ENCODE measurements around the gene FOLR1.

Gene FOLR1

GRCh38 chr11:72244060-72244360 lies 52.1 kb downstream of the FOLR1 start, which contains the start of gene PHOX2A:
PHOX2A (minus strand) TSS chr11:72244176; CDS start chr11:72244004, 172 bp downstream.
- Histone ChIP-seq H3K27ac (no peak within 1 kb of the TSS), H3K4me3 (peak within 1 kb of the TSS; percentile 54)
- no peak for DNase-seq (ENCODE audit: low spot score)
- no peak for TF ChIP-seq CTCF (IDR thresholded peaks at IDR 0.05)

GRCh38 chr11:72244361-72245262 lies 52.7 kb downstream of the FOLR1 start:
- no peak overlapping the region for H3K27ac ChIP-seq
- DNase-seq (ENCODE audit: low spot score): no peak
- TF ChIP-seq CTCF (IDR thresholded peaks at IDR 0.05): no peak
- peak overlapping the region; percentile 54 for H3K4me3 ChIP-seq

- Histone ChIP-seq H3K27ac (no peak overlapping the region), H3K4me3 (no peak overlapping the region)
- no peak for TF ChIP-seq CTCF (IDR thresholded peaks at IDR 0.05)
- DNase-seq (ENCODE audit: low spot score): no peak
Measured at GRCh38 chr11:72245263-72245816, 53.4 kb downstream of the FOLR1 start.

All from coronary artery (tissue), 2 donors.